ENCODE data around the gene EPM2A. TPM values are rescaled to one million over a fixed set of nuclear protein-coding genes. Genes with fewer than 3 reads are reported as not detected.

EPM2A gene
- total RNA-seq, 1 experiment from 2014 or later, result 4.7 TPM

DNA sequence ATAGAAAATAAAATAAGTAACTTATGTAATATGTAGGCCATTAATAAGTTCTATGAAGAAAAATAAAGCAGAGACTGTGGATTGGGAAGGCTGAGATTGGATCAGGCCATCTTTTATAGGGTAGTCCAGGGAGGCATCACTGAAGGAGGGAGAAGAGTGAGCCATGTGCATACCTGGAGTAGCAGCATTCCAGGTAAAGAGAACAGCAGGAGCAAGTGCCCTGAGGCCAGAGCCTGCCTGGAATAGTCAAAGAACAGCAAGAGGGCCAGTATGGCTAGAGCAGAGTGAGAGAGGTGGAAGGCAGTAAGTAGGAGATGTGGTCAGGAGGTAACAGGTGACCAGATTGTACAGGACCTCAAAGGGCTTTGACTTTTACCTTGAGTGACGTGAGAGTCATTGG is 112.1 kb downstream of the EPM2A start:
- TF ChIP-seq EZH2 (IDR thresholded peaks at IDR 0.05; ENCODE audit: low read depth) (no peak), CTCF (conservative IDR thresholded peaks at IDR 0.05) (no peak)
- Histone ChIP-seq H3K36me3 (ENCODE audit: low read depth) (no peaks in the 10 kb centered on the region), H3K27ac (no peak overlapping the region), H3K4me2 (no peak overlapping the region), H3K79me2 (ENCODE audit: low read depth) (no peaks in the 10 kb centered on the region), H2AFZ (no peak overlapping the region), H3K4me3 (no peak overlapping the region), H4K20me1 (ENCODE audit: insufficient read depth) (no peaks in the 10 kb centered on the region), H3K27me3 (ENCODE audit: insufficient read depth, low read depth) (no peaks in the 10 kb centered on the region), H3F3A (ENCODE audit: insufficient read depth, low read depth) (no peaks in the 10 kb centered on the region), H3K9me2 (ENCODE audit: insufficient read depth) (no peaks in the 10 kb centered on the region), H3K4me1 (replicated peaks; ENCODE audit: insufficient read depth) (no peaks in the 10 kb centered on the region), H3K9me3 (ENCODE audit: insufficient read depth, low read depth) (no peaks in the 10 kb centered on the region)
- intact Hi-C loops (cut with micrococcal nuclease; ENCODE audit: unreplicated experiment), result no loop called here
- no peak for DNase-seq
- ChIA-PET CTCF (no interaction called here), POLR2A (ENCODE audit: unreplicated experiment) (no interaction called here)
- no TSS peak for BruUV-seq (replicated peaks)

GRCh38 chr6:145621776-145622175 is 113.5 kb downstream of the EPM2A start:
- Histone ChIP-seq H3K9me3 (ENCODE audit: insufficient read depth, low read depth) (no peaks in the 10 kb centered on the region; the same call in 1 of the 2 replicates), H3K27ac (no peak overlapping the region), H3K79me2 (ENCODE audit: low read depth) (no peaks in the 10 kb centered on the region), H3K4me2 (no peak overlapping the region), H3K27me3 (ENCODE audit: insufficient read depth, low read depth) (no peaks in the 10 kb centered on the region), H3K36me3 (ENCODE audit: low read depth) (no peaks in the 10 kb centered on the region), H3K9me2 (ENCODE audit: insufficient read depth) (no peaks in the 10 kb centered on the region), H3K4me1 (replicated peaks; ENCODE audit: insufficient read depth) (no peaks in the 10 kb centered on the region), H3F3A (ENCODE audit: insufficient read depth, low read depth) (no peaks in the 10 kb centered on the region), H2AFZ (no peak overlapping the region), H4K20me1 (ENCODE audit: insufficient read depth) (no peaks in the 10 kb centered on the region), H3K4me3 (no peak overlapping the region)
- DNase-seq, result no peak
- TF ChIP-seq EZH2 (IDR thresholded peaks at IDR 0.05; ENCODE audit: low read depth), result no peak
- TF ChIP-seq CTCF (conservative IDR thresholded peaks at IDR 0.05), result no peak
- intact Hi-C loops (cut with micrococcal nuclease; ENCODE audit: unreplicated experiment), result no loop called here
- CTCF ChIA-PET, result no interaction called here
- no TSS peak for BruUV-seq (replicated peaks)
- POLR2A ChIA-PET (ENCODE audit: unreplicated experiment), result no interaction called here

GRCh38 chr6:145620088-145620487 is 115.2 kb downstream of the EPM2A start:
- BruUV-seq (replicated peaks), result no TSS peak
- CTCF ChIA-PET, result no interaction called here
- Histone ChIP-seq H3K79me2 (ENCODE audit: low read depth) (no peaks in the 10 kb centered on the region), H3K4me2 (no peak overlapping the region), H3K27me3 (ENCODE audit: insufficient read depth, low read depth) (no peaks in the 10 kb centered on the region), H3K4me1 (replicated peaks; ENCODE audit: insufficient read depth) (no peaks in the 10 kb centered on the region), H3K27ac (no peak overlapping the region), H2AFZ (no peak overlapping the region), H4K20me1 (ENCODE audit: insufficient read depth) (no peaks in the 10 kb centered on the region), H3K9me3 (ENCODE audit: insufficient read depth, low read depth) (no peaks in the 10 kb centered on the region; the same call in 1 of the 2 replicates), H3K36me3 (ENCODE audit: low read depth) (no peaks in the 10 kb centered on the region), H3K9me2 (ENCODE audit: insufficient read depth) (no peaks in the 10 kb centered on the region), H3F3A (ENCODE audit: insufficient read depth, low read depth) (no peaks in the 10 kb centered on the region), H3K4me3 (no peak overlapping the region)
- TF ChIP-seq CTCF (conservative IDR thresholded peaks at IDR 0.05) (no peak), EZH2 (IDR thresholded peaks at IDR 0.05; ENCODE audit: low read depth) (no peak)
- DNase-seq, result no peak
- intact Hi-C loops (cut with micrococcal nuclease; ENCODE audit: unreplicated experiment), result no loop called here
- POLR2A ChIA-PET (ENCODE audit: unreplicated experiment), result no interaction called here
